ENCODE measurements around the gene CRYBG2. TPM values are rescaled to one million over a fixed set of nuclear protein-coding genes. Genes with fewer than 3 reads are reported as not detected.

The CRYBG2 gene
- total RNA-seq, 4 donors from 2014 or later: 42.0 to 51.9 (median 51.8) TPM; not detected in 1

GRCh38 chr1:26351590-26352337 is 2.2 kb downstream of the CRYBG2 start:
- H3K36me3 ChIP-seq: no peaks in the 10 kb centered on the region
- H3K27ac ChIP-seq: peak overlapping the region in 3 of 4 donors; percentile 59 to 80 (median 79)
- no peaks in the 10 kb centered on the region for H3K27me3 ChIP-seq
- peak; percentile 16 to 64 for TF ChIP-seq POLR2A (IDR thresholded peaks at IDR 0.05)
- TF ChIP-seq CTCF (IDR thresholded peaks at IDR 0.05): no peak
- DNase-seq: peak in 2 of 3 donors; percentile 65 to 73
- H3K4me3 ChIP-seq: peak overlapping the region in 1 of 4 donors; percentile 36
- H3K9me3 ChIP-seq: no peaks in the 10 kb centered on the region
- H3K4me1 ChIP-seq: peaks cover 0 to 31% (median 3%) of the 10 kb centered on the region in 4 donors

- TF ChIP-seq POLR2A (IDR thresholded peaks at IDR 0.05): peak in 1 of 2 donors; percentile 31
- TF ChIP-seq CTCF (IDR thresholded peaks at IDR 0.05): no peak
- Histone ChIP-seq H3K4me1 (peaks cover 0 to 24% (median 0%) of the 10 kb centered on the region in 4 donors), H3K4me3 (peak overlapping the region in 1 of 4 donors; percentile 10), H3K9me3 (no peaks in the 10 kb centered on the region), H3K27ac (peak overlapping the region in 3 of 4 donors; percentile 51 to 80 (median 79)), H3K36me3 (no peaks in the 10 kb centered on the region), H3K27me3 (no peaks in the 10 kb centered on the region)
- DNase-seq: peak in 2 of 3 donors; percentile 72 to 81
These were observed 3.0 kb downstream of the CRYBG2 start for GRCh38 chr1:26350701-26351589.

GRCh38 chr1:26350343-26350700 is 3.6 kb downstream of the CRYBG2 start:
- Histone ChIP-seq H3K4me3 (no peak overlapping the region), H3K4me1 (peaks cover 0 to 18% (median 0%) of the 10 kb centered on the region in 4 donors), H3K27ac (peak overlapping the region in 1 of 4 donors; percentile 80), H3K9me3 (no peaks in the 10 kb centered on the region), H3K36me3 (no peaks in the 10 kb centered on the region), H3K27me3 (no peaks in the 10 kb centered on the region)
- DNase-seq: no peak
- TF ChIP-seq CTCF (IDR thresholded peaks at IDR 0.05): no peak
- no peak for TF ChIP-seq POLR2A (IDR thresholded peaks at IDR 0.05)

- H3K9me3 ChIP-seq: no peaks in the 10 kb centered on the region
- no peak overlapping the region for H3K4me3 ChIP-seq
- H3K36me3 ChIP-seq: no peaks in the 10 kb centered on the region
- H3K27ac ChIP-seq: no peak overlapping the region
- no peak for TF ChIP-seq POLR2A (IDR thresholded peaks at IDR 0.05)
- no peak for TF ChIP-seq CTCF (IDR thresholded peaks at IDR 0.05)
- no peaks in the 10 kb centered on the region for H3K27me3 ChIP-seq
- no peak for DNase-seq
- H3K4me1 ChIP-seq: peaks cover 0 to 13% (median 0%) of the 10 kb centered on the region in 4 donors
These were observed 4.1 kb downstream of the CRYBG2 start for GRCh38 chr1:26349877-26350244.

- Histone ChIP-seq H3K27me3 (no peaks in the 10 kb centered on the region), H3K27ac (no peak overlapping the region), H3K9me3 (no peaks in the 10 kb centered on the region), H3K4me3 (no peak overlapping the region), H3K4me1 (peaks cover 0 to 8% (median 0%) of the 10 kb centered on the region in 4 donors), H3K36me3 (no peaks in the 10 kb centered on the region)
- DNase-seq: no peak
- TF ChIP-seq POLR2A (IDR thresholded peaks at IDR 0.05): no peak
These were observed 4.6 kb downstream of the CRYBG2 start for GRCh38 chr1:26349188-26349876.

All from Peyer's patch (tissue), 4 donors.